ENCODE data around the gene SLC4A1AP.

- TF ChIP-seq CTCF (IDR thresholded peaks at IDR 0.05) (no peak), POLR2AphosphoS5 (IDR thresholded peaks at IDR 0.05) (no peak), POLR2A (IDR thresholded peaks at IDR 0.05) (no peak)
These were observed 34.0 kb downstream of the SLC4A1AP start for GRCh38 chr2:27697660-27698059.

All from upper lobe of left lung (tissue), 4 donors.